Keratinocyte (primary cell): ENCODE measurements around the gene HPN.

Experiments used
- EZH2 ChIP-seq: IDR thresholded peaks from one replicate; pipeline ENCODE4 v1.6.1; 2012; ENCODE audit warnings: inconsistent platforms, mild to moderate bottlenecking, low read length, moderate library complexity
- TF ChIP-seq, protein P1 (sequence below), 3 experiments: IDR thresholded peaks in 1 of 3; conservative IDR thresholded peaks in 1 of 3; optimal IDR thresholded peaks in 1 of 3; 2 replicates in 2 of 3; 3 replicates in 1 of 3; pipeline versions ENCODE3 to v1.5.1; 2011; ENCODE audit warnings: low read length in 3 of 3, mild to moderate bottlenecking in 3 of 3, moderate library complexity in 2 of 3, control low read depth in 1 of 3, inconsistent platforms in 1 of 3; ENCODE audit not compliant: insufficient read depth in 2 of 3; ENCODE audit errors: extremely low read depth in 1 of 3

DNA sequence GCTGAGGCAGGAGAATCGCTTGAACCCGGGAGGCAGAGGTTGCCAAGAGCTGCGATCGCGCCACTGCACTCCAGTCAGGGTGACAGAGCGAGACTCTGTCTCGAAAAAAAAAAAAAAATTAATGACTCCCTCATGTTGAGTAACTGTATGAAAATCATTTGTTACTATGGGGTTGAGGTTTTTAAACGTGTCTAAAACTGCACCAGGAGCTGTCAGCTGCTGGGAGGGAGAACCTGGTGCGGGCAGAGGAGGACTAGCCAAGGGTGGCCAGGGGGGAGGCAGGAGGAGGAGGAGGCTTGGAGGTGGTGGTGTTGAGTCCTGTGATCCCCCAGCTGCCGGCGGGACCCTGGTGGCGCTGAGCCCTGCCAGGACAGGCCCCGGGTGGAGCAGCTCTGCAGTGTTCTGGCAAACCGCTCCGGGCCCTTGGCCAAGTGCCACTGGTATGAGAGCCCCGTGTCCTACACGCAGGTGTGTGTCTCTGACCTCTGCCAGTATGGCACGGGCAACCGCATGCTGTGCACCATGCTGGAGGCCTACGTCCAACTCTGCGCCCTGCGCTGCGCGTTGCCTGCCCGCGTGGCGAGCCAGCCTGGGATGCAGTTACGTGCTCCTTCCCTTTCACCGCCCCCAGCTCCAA is 57.0 kb downstream of the HPN start:
- TF ChIP-seq, protein P1, sequence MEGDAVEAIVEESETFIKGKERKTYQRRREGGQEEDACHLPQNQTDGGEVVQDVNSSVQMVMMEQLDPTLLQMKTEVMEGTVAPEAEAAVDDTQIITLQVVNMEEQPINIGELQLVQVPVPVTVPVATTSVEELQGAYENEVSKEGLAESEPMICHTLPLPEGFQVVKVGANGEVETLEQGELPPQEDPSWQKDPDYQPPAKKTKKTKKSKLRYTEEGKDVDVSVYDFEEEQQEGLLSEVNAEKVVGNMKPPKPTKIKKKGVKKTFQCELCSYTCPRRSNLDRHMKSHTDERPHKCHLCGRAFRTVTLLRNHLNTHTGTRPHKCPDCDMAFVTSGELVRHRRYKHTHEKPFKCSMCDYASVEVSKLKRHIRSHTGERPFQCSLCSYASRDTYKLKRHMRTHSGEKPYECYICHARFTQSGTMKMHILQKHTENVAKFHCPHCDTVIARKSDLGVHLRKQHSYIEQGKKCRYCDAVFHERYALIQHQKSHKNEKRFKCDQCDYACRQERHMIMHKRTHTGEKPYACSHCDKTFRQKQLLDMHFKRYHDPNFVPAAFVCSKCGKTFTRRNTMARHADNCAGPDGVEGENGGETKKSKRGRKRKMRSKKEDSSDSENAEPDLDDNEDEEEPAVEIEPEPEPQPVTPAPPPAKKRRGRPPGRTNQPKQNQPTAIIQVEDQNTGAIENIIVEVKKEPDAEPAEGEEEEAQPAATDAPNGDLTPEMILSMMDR (optimal IDR thresholded peaks at IDR 0.05 in 1 of 3, IDR thresholded peaks at IDR 0.05 in 1 of 3, conservative IDR thresholded peaks at IDR 0.05 in 1 of 3; ENCODE audit: extremely low read depth in 1 of 3, insufficient read depth in 2 of 3, low read length in 3 of 3) = no peak
- no peak for TF ChIP-seq EZH2
